ENCODE results near the gene CACNA1F.

Gene CACNA1F

GRCh38 chrX:49187526-49187925 lies 45.6 kb downstream of the CACNA1F start:
- no peak overlapping the region for H3K4me3 ChIP-seq (ENCODE audit: low read depth, low read length)
- DNase-seq (ENCODE audit: low read depth) = no peak
- TF ChIP-seq CTCF (IDR thresholded peaks at IDR 0.05; ENCODE audit: control insufficient read depth, extremely low read depth, insufficient read depth) = no peak

GRCh38 chrX:49187028-49187394 lies 46.1 kb downstream of the CACNA1F start:
- no peak for DNase-seq (ENCODE audit: low read depth)
- TF ChIP-seq CTCF (IDR thresholded peaks at IDR 0.05; ENCODE audit: control insufficient read depth, extremely low read depth, insufficient read depth) = no peak
- no peak overlapping the region for H3K4me3 ChIP-seq (ENCODE audit: low read depth, low read length)

- peak within 1 kb of the TSS; percentile 70 for H3K4me3 ChIP-seq (ENCODE audit: low read depth, low read length)
- DNase-seq (ENCODE audit: low read depth) = peak; percentile 35
- TF ChIP-seq CTCF (IDR thresholded peaks at IDR 0.05; ENCODE audit: control insufficient read depth, extremely low read depth, insufficient read depth) = peak; percentile 50
These were observed 46.8 kb downstream of the CACNA1F start, which contains the start of gene PRICKLE3 for GRCh38 chrX:49186125-49187027. TSS of gene PRICKLE3 (minus strand) at chrX:49186373. CDS start at chrX:49186297, 76 bp downstream.

- no peak for DNase-seq (ENCODE audit: low read depth)
- TF ChIP-seq CTCF (IDR thresholded peaks at IDR 0.05; ENCODE audit: control insufficient read depth, extremely low read depth, insufficient read depth) = no peak
- H3K4me3 ChIP-seq (ENCODE audit: low read depth, low read length) = peak overlapping the region; percentile 70
These were observed 48.6 kb downstream of the CACNA1F start for GRCh38 chrX:49184294-49185281.

- no peak for DNase-seq (ENCODE audit: low read depth)
- no peak overlapping the region for H3K4me3 ChIP-seq (ENCODE audit: low read depth, low read length)
- TF ChIP-seq CTCF (IDR thresholded peaks at IDR 0.05; ENCODE audit: control insufficient read depth, extremely low read depth, insufficient read depth) = no peak
These were observed 49.3 kb downstream of the CACNA1F start for GRCh38 chrX:49183701-49184281.

- no peak for DNase-seq (ENCODE audit: low read depth)
- H3K4me3 ChIP-seq (ENCODE audit: low read depth, low read length) = no peak overlapping the region
- TF ChIP-seq CTCF (IDR thresholded peaks at IDR 0.05; ENCODE audit: control insufficient read depth, extremely low read depth, insufficient read depth) = no peak
These were observed 53.8 kb downstream of the CACNA1F start for GRCh38 chrX:49179358-49179757.
